BLaER1 treated with 17β-estradiol and CSF1 and Interleukin-3, amounts not matched to agents 10 nM and 100 nM (cell line): Measurements from ENCODE around the gene KLHL3.

ENCODE experiments used
- H3K27ac ChIP-seq, 11 experiments: shearing (Covaris generic); formaldehyde crosslinking; 2 replicates each; pipeline ENCODE4 v1.8.1; 2022
- H3K27me3 ChIP-seq, 11 experiments: shearing (Covaris generic); formaldehyde crosslinking; 2 replicates each; pipeline ENCODE4 v1.8.1; 2022
- H3K36me3 ChIP-seq, 11 experiments: shearing (Covaris generic); formaldehyde crosslinking; 2 replicates each; pipeline ENCODE4 v1.8.1; 2022
- H3K4me1 ChIP-seq, 10 experiments: shearing (Covaris generic); formaldehyde crosslinking; 2 replicates each; pipeline ENCODE4 v1.8.1; 2022
- H3K4me2 ChIP-seq, 11 experiments: shearing (Covaris generic); formaldehyde crosslinking; 2 replicates each; pipeline ENCODE4 v1.8.1; 2022
- H3K4me3 ChIP-seq, 10 experiments: shearing (Covaris generic); formaldehyde crosslinking; 2 replicates each; pipeline ENCODE4 v1.8.1; 2022
- H3K9ac ChIP-seq, 11 experiments: shearing (Covaris generic); formaldehyde crosslinking; 2 replicates each; pipeline ENCODE4 v1.8.1; 2022
- H3K9me3 ChIP-seq, 11 experiments: shearing (Covaris generic); formaldehyde crosslinking; replicated peaks in 1 of 11; 2 replicates each; pipeline ENCODE4 v1.8.1; 2022
- H4K20me1 ChIP-seq, 11 experiments: shearing (Covaris generic); formaldehyde crosslinking; 2 replicates each; pipeline ENCODE4 v1.8.1; 2022
- Cebpa-rat ChIP-seq, 11 experiments: shearing (Covaris generic); IDR thresholded peaks; 2 replicates each; pipeline ENCODE4 v1.8.1; 2022

KLHL3 gene

DNA sequence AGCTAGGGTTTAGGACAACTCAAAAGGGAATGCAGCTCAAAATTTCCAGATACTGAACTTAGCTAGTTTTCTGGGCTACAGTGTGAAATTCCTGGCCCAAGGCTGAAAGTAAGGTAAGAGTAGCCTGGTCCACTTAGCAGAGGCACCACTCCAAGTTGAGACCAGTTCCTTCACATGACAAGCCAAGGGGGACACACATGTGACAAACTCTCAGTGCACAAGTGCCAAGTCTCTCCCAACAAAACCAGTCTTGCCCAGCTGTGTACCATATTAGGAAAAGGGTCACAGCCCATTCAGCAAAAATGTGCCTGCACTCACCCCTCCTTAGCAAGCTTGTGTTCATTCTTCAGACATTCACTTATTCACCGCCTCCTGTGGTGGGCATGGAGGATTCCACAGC lies 27.8 kb downstream of the KLHL3 start:
- TF ChIP-seq Cebpa-rat (IDR thresholded peaks at IDR 0.05): no peak
- Histone ChIP-seq H4K20me1 (no peaks in the 10 kb centered on the region), H3K27me3 (no peaks in the 10 kb centered on the region), H3K4me2 (no peak overlapping the region), H3K27ac (no peak overlapping the region), H3K4me3 (no peak overlapping the region), H3K9me3 (peaks cover 2 to 11% (median 6%) of the 10 kb centered on the region in 11 experiments; a peak in 16 of 22 replicates), H3K9ac (no peak overlapping the region), H3K36me3 (peaks cover 0 to 9% (median 0%) of the 10 kb centered on the region in 11 experiments; a peak in 5 of 22 replicates), H3K4me1 (no peaks in the 10 kb centered on the region)

DNA sequence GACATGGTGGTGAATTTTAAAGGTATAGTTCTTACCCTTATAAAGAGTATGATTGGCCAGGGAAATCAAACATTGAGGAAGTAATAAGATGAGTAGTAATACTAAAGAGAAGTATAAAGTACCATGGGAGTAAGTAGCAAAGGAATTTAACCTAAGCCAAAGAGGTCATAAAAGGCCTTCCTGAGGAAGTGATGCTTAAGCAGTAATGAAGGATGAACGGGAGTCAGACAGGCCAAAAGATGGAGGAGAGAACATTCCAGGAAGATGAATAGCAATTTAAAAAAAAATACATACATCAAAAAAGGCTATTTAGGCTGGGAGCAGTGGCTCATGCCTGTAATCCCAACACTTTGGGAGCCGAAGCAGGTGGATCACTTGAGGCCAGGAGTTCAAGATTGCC lies 29.0 kb downstream of the KLHL3 start:
- H3K4me2 ChIP-seq: no peak overlapping the region
- no peak overlapping the region for H3K9ac ChIP-seq
- no peaks in the 10 kb centered on the region for H3K4me1 ChIP-seq
- no peak for TF ChIP-seq Cebpa-rat (IDR thresholded peaks at IDR 0.05)
- H4K20me1 ChIP-seq: no peaks in the 10 kb centered on the region
- H3K9me3 ChIP-seq: no peaks in the 10 kb centered on the region; a peak in 1 of 22 replicates
- no peak overlapping the region for H3K27ac ChIP-seq
- H3K4me3 ChIP-seq: no peak overlapping the region
- no peaks in the 10 kb centered on the region for H3K27me3 ChIP-seq
- H3K36me3 ChIP-seq: peaks cover 0 to 9% (median 0%) of the 10 kb centered on the region in 11 experiments; a peak in 4 of 22 replicates

DNA sequence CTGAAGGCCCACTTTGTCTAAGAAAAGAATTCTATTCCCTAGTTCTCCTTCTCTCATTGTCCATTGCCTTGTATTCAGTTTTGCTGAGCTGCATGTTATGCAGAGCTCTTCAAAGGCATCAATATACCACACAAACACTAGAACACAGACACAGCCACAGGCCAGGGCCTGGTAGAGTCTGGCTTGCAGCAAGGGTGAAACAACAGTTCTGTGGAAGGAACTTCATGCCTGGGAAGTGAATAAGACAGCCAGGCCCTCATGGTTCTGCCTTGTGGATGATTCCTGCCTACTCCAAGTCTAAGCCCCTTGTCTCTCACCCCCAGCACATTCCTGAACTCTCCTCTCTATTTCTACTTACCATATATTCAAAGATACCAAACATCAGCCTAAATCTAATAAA lies 30.8 kb downstream of the KLHL3 start:
- H3K27me3 ChIP-seq: no peaks in the 10 kb centered on the region
- no peak overlapping the region for H3K9ac ChIP-seq
- TF ChIP-seq Cebpa-rat (IDR thresholded peaks at IDR 0.05): no peak
- no peaks in the 10 kb centered on the region for H4K20me1 ChIP-seq
- H3K4me3 ChIP-seq: no peak overlapping the region
- H3K36me3 ChIP-seq: peaks cover 0 to 9% (median 0%) of the 10 kb centered on the region in 11 experiments; a peak in 4 of 22 replicates
- H3K4me2 ChIP-seq: no peak overlapping the region
- no peaks in the 10 kb centered on the region for H3K9me3 ChIP-seq
- H3K4me1 ChIP-seq: no peaks in the 10 kb centered on the region
- no peak overlapping the region for H3K27ac ChIP-seq

DNA sequence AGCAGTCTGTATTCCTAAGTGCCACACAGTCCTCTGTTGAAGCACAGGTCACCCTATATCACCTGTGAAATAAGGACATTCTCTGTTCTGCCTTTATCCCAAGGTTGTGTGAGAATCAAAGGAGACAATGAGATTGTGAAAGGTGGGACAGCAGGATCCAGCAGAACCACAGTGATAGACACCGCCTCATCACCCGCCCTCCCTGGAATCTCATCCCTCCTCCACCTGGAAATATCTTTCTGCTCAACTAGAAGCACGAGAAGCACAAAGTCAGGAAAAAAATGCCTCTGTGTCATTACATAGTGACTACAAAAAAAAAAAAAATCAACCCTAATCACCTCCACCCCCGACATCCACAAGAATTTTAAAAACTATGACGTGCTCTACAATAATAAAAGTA lies 32.3 kb downstream of the KLHL3 start:
- no peak overlapping the region for H3K4me3 ChIP-seq
- no peak overlapping the region for H3K27ac ChIP-seq
- no peak overlapping the region for H3K9ac ChIP-seq
- no peak overlapping the region for H3K4me2 ChIP-seq
- H3K27me3 ChIP-seq: no peaks in the 10 kb centered on the region
- TF ChIP-seq Cebpa-rat (IDR thresholded peaks at IDR 0.05): no peak
- no peaks in the 10 kb centered on the region for H3K4me1 ChIP-seq
- H3K36me3 ChIP-seq: peaks cover 0 to 9% (median 0%) of the 10 kb centered on the region in 11 experiments; a peak in 1 of 22 replicates
- H3K9me3 ChIP-seq: no peaks in the 10 kb centered on the region
- H4K20me1 ChIP-seq: no peaks in the 10 kb centered on the region

DNA sequence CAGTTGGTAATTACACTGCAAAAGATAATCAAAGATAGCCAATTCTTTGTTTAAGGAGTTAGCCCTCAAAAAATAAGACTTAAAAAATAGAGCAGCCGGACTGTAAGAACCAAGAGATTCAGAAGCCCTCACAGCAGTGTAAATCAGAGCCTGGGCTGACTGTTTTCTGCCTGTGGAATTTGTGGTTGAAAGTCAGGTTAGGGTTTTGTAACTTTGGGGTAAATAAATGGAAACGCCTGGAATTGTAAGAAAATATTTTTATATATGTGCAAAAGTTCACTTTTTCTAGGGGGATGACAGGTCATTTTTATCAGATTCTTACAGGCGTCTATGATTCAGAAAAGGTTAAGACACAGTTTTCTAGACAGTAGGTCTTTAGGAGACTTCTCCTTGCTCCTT lies 35.6 kb downstream of the KLHL3 start:
- no peaks in the 10 kb centered on the region for H3K27me3 ChIP-seq
- peaks cover 13 to 16% (median 14%) of the 10 kb centered on the region in 10 experiments for H3K4me1 ChIP-seq
- H4K20me1 ChIP-seq: no peaks in the 10 kb centered on the region
- H3K4me2 ChIP-seq: no peak overlapping the region
- no peak overlapping the region for H3K4me3 ChIP-seq
- no peak overlapping the region for H3K9ac ChIP-seq
- H3K27ac ChIP-seq: no peak overlapping the region
- no peaks in the 10 kb centered on the region for H3K9me3 ChIP-seq
- peaks cover 0 to 3% (median 0%) of the 10 kb centered on the region in 11 experiments; a peak in 1 of 22 replicates for H3K36me3 ChIP-seq
- TF ChIP-seq Cebpa-rat (IDR thresholded peaks at IDR 0.05): no peak

GRCh38 chr5:137699336-137700281 lies 36.3 kb downstream of the KLHL3 start:
- no peak overlapping the region for H3K9ac ChIP-seq
- H3K4me2 ChIP-seq: no peak overlapping the region
- no peaks in the 10 kb centered on the region for H4K20me1 ChIP-seq
- H3K27ac ChIP-seq: no peak overlapping the region
- no peaks in the 10 kb centered on the region for H3K27me3 ChIP-seq
- no peak overlapping the region for H3K4me3 ChIP-seq
- peaks cover 18 to 23% (median 21%) of the 10 kb centered on the region in 10 experiments for H3K4me1 ChIP-seq
- TF ChIP-seq Cebpa-rat (IDR thresholded peaks at IDR 0.05): no peak
- H3K9me3 ChIP-seq: no peaks in the 10 kb centered on the region
- peaks cover 0 to 3% (median 0%) of the 10 kb centered on the region in 11 experiments; a peak in 1 of 22 replicates for H3K36me3 ChIP-seq

DNA sequence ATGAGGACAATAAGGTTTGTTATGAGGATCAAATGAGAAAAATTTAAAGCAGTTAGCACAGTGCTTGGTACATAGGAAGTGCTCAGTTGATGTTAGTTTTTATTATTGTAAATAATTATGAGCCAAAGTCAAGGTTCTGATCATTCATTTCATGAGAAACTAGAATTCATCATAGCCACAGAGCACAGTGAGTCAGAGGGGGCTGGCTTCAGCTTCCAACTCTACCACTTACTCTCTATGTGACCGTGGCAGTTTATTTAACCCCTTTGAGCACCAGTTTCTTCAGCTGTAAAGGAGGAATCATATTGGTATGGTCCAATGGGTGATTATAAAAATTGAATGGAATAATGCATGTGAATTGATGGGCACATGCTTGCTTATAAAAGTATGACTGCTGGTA lies 39.4 kb downstream of the KLHL3 start:
- Histone ChIP-seq H3K9me3 (no peaks in the 10 kb centered on the region), H3K4me3 (no peak overlapping the region), H3K36me3 (peaks cover 0 to 6% (median 0%) of the 10 kb centered on the region in 11 experiments; a peak in 3 of 22 replicates), H3K9ac (no peak overlapping the region), H3K4me1 (peaks cover 18 to 31% (median 22%) of the 10 kb centered on the region in 10 experiments), H3K4me2 (peak overlapping the region; percentile 42 to 78 (median 68); a peak in 20 of 22 replicates), H3K27ac (peak overlapping the region in 7 of 11 experiments; percentile 50 to 74 (median 71); a peak in 11 of 22 replicates), H3K27me3 (no peaks in the 10 kb centered on the region), H4K20me1 (no peaks in the 10 kb centered on the region)
- TF ChIP-seq Cebpa-rat (IDR thresholded peaks at IDR 0.05): no peak

DNA sequence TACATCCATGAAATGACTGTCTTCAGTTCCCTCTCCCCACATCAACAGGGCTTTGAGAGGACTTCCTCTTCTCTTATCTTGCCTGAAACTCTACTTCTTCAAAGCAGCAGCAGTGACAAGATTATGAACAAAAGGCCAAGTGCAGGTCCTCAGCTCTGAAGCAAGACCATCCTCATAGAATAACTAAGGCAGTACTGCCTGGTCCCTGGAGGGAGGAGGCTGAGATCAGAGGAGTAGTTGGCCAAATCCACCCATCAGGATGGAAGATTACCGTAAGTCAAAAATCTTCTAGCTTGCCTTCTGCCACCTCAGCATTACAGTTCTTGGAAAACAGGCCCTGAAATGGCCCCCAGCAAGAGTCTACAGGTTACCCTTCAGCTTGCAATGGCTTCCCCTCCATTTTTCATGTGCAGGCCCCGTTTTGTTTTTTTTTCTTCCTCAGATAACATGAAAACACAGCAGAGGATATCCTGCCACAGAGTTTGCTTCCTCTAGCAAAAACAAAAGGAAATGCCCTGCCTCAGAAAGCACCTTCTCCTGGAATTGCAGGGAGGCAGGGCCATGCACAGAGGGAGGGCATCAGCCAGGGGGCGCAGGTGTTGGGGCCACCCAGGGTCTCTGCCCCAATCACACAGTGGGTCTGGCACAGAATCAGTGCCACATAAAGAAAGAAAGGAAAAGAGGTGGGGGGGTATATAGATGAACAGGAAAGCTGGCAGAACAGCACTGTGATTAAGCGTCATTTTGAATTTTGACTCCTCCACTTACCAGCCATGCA lies 40.0 kb downstream of the KLHL3 start:
- H3K4me3 ChIP-seq: no peak overlapping the region
- H4K20me1 ChIP-seq: no peaks in the 10 kb centered on the region
- H3K36me3 ChIP-seq: peaks cover 0 to 6% (median 0%) of the 10 kb centered on the region in 11 experiments; a peak in 3 of 22 replicates
- H3K9me3 ChIP-seq: no peaks in the 10 kb centered on the region
- peaks cover 18 to 31% (median 22%) of the 10 kb centered on the region in 10 experiments for H3K4me1 ChIP-seq
- peak overlapping the region; percentile 42 to 78 (median 68) for H3K4me2 ChIP-seq
- no peaks in the 10 kb centered on the region for H3K27me3 ChIP-seq
- H3K27ac ChIP-seq: peak overlapping the region in 10 of 11 experiments; percentile 0 to 74 (median 64); a peak in 16 of 22 replicates
- 0 out of 22 replicates have a peak, but pooled peaks of 1 of the 11 experiments have one; percentile 8 for TF ChIP-seq Cebpa-rat (IDR thresholded peaks at IDR 0.05)
- peak overlapping the region in 7 of 11 experiments; percentile 5 to 52 (median 35); a peak in 9 of 22 replicates for H3K9ac ChIP-seq
